ENCODE measurements around the gene SPIRE1.

GRCh38 chr18:12630136-12630535, 27.8 kb downstream of the SPIRE1 start:
- TF ChIP-seq CTCF (conservative IDR thresholded peaks at IDR 0.05) (no peak), ZFX (IDR thresholded peaks at IDR 0.05) (no peak)

Measured in C4-2B (cell line).